GM19351 (cell line): ENCODE data around the gene HAAO.
A peak's percentile ranks its signal among the peaks of the same experiment; 100 is the strongest.

Experiments used
- ATAC-seq: cut with Tn5 transposase; IDR thresholded peaks from one replicate; pipeline ENCODE4 v1.9.1; 2021; ENCODE audit warnings: mild to moderate bottlenecking, moderate library complexity; ENCODE audit not compliant: unreplicated experiment

The HAAO gene

DNA sequence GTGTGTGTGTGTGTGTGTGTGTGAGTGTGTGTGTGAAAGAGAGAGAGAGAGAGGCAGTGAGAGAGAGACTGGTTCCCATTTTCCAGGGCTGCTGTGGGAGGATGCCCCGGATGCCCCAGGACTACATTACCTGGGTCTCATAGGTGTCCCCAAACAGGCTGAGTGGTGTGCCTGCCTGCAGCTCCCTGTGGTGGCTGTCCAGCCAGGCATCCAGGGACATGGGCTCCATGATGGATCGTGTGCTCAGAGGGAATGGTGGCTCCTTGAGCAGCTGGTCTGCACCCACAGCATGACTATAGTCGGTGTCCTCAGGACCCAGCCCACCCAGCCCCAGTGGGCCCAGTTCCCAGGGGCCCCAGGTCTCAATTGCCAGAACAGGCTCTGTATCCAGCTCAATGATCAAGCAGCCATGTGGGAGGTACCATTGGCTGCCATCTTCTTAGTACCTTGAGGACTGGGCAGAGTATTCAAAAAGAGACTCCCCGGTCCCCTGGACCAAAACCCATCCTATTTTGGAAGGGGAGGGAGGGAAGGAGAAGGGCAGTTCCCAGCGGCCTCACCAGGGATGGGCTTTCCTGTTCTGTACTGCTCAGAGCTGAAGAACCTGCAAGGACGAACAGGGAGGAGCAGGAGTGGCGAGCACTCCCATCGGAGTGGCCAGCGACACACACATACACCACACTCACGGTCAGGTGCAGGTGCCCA, 22.6 kb downstream of the HAAO start:
- ATAC-seq: no peak

GRCh38 chr2:42768706-42769256, 23.6 kb downstream of the HAAO start:
- no peak for ATAC-seq

- no peak for ATAC-seq
Observed at GRCh38 chr2:42767899-42768705, 24.3 kb downstream of the HAAO start.

- no peak for ATAC-seq
Observed at GRCh38 chr2:42767080-42767898, 25.1 kb downstream of the HAAO start.

DNA sequence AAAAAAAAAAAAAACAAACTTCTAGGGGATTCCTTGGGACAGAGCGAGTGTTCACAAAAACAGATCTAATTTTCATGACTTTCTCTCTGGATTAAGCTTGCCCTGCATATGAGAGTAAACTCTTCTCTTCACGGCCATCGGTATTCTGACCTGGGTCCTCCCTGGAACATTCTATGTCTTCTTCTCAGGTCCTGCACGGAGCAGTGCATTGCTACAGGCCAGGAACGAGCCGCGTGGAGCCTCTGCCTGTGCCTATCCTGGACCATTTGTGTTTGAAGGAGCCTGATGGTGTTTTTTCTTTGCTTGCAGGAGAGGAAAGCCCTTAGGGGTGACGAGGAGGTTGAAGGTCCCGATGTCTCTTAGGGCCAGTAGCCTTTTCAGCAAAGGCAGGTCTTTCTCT, 26.7 kb downstream of the HAAO start:
- no peak for ATAC-seq

DNA sequence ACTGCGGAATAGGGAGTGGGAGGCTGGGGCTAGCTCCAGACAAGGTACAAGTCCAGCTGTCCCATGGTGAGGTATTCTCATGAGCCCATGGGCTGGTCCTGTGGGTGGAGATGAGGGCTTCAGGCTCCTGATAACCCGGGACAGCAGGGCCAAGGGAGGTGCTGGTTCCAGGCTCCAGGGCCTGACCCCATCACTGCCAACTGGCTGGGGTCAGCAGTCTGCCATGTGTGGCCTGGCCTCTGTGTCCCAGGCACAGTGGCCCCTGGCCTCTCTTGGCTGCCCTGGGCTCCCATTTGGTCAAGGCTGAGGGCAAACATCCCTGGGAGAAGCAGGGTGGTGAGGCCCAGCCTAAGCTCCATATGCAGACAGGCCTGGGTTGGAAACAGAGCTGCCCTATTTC, 27.5 kb downstream of the HAAO start:
- no peak for ATAC-seq

- ATAC-seq: no peak
Observed at GRCh38 chr2:42764096-42764495, 28.3 kb downstream of the HAAO start, which contains the start of gene OXER1. Gene OXER1, minus strand, starts transcription at chr2:42764135. Its CDS starts 73 bp downstream, at chr2:42764062.

GRCh38 chr2:42762823-42763804, 29.3 kb downstream of the HAAO start:
- ATAC-seq: no peak

- ATAC-seq: no peak
Observed at GRCh38 chr2:42762155-42762554, 30.2 kb downstream of the HAAO start.

DNA sequence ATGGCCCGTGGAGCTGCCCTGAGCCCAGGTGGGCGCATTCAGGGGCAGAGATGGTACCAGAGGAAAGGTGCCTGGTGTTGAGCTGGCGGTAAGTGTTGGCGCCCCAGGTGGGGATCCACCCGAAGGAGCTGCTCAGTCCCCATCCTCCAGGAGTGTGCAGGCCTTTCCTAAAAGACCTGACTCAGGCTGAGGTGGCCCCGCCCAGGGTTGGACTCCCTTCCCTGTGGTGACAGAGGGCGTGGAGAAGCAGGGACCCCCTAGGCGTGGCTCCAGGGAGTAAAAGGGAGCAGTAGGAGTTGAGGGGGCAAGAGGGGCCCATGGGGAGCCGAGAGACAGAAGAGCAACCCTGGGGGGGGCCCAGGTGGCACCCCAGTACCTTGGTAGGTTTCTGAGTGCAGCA, 30.8 kb downstream of the HAAO start:
- ATAC-seq: no peak

DNA sequence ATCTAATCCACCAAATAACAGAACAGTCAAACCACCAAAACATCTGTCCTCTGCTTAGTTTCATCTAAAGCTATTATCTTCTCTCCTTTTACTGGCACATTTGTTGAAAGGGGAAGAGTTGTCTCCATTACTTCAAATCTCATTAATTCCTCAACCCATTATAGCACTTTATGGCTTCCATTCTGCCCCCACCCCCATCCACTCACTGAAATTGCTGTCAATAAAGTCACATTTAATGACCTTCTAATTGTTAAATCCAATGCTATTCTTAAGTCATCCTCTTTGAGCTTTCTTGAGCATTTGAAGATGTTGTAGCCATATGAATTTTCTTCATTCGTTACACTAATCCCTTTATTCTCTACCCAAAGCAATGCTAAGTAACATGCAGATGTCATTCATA, 33.6 kb downstream of the HAAO start:
- no peak for ATAC-seq

DNA sequence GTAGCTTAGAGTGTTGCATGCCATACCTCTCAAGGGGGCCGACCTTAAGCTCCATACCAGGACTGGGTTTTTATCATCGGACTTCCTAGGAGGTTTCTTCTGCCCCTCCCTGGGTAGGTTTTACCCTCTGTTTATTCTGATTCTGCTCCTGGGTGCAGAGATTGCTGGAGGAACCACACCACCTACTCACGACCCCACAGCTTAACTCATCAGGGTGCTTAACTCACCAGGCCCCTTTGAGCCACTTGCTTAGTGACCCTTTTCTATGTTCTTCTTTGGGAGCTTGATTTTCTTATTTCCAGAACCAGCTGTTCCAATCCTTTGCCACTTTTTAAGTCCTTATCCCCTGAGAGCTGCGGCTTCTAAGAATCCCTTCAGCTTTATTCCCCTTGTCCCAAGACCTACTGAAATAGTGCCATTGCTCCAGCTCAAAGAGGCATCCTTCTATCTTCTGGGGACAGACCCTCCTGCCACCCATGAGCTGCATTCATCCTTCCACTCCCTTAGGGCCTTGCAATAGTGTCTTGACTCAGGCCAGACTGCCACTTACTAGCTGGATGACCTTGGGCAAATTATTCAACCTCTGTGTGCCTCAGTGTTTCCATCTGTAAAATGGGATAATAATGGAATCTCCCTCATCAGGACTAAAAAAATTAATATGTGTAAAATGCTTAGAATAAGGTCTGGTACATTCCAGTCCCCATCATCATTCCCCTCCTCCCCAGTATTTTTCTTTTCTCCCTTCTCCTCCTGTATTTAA, 34.2 kb downstream of the HAAO start:
- no peak for ATAC-seq

- ATAC-seq: no peak
Observed at GRCh38 chr2:42756966-42757513, 35.3 kb downstream of the HAAO start.

GRCh38 chr2:42756150-42756775, 36.1 kb downstream of the HAAO start:
- ATAC-seq: no peak

GRCh38 chr2:42755191-42755880, 37.0 kb downstream of the HAAO start:
- ATAC-seq: no peak

DNA sequence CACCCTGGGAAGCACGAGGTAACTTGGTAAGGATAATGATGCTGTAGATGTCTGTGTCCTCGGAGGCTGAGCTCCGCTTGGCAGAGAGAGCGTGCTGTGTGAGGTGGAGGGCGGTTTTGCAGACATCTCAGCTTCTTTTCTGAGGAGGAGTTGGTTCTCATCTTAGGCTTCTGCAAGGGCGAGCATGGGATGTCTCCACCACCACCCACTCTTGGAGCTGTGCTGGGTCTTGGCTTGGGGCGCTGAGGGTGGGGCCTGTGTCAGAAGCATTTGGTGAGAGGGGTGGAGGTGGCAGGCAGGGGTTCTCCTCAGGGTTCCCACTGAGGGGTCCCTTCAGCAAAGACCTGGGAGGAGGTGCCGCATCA, 37.6 kb downstream of the HAAO start:
- ATAC-seq: no peak

DNA sequence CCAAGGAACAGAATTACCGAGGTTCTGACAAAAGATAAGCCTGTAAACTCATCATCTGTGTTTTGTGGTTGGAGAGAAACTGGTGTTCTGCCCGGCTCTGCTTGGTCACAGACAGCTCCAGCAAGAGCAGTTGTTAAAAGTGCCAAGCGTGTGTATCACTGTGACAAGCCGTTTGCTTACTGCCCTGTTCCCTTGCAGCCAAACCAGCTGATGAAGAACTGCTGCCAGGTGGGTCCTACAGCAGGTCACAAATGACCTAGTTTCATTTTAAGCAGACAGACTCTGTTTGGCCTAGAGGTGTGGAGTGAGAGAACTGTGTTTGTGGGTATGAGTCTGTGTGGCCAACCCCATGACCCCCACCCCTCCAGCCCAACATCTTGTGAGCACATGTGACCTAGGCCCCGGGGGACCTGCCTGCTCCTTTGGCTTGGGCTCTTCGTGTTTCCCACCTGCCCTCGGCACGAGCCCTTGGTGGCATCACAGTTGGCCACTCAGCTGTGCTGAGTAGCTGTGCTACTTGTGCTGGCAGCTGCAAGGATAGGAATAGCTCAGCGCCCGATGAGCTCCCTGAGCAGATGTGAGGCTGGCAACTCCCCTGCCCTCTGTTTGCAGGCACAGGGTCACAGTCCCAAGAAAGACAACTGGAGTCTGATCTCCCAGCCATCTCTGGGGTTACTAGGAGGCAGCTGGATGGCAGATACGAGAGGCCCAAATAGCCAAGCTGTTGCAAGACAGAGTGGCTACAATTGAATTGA, 38.2 kb downstream of the HAAO start:
- ATAC-seq: peak; percentile 51
